Glutamatergic neuron (in vitro differentiated cells): Measurements from ENCODE around the gene BEST1. TPM values are rescaled to one million over a fixed set of nuclear protein-coding genes. Genes with fewer than 3 reads are reported as not detected.
"Not testable (repeated sequence)": the region's sequence is repeated elsewhere in the genome, so short reads cannot be mapped to it uniquely, and the experiment has no call there.

Source experiments
- DNase-seq: peaks from one replicate; pipeline ENCODE4 v3.0.0; 2022
- H3K27ac Mint-ChIP-seq: one replicate; pipeline ENCODE4 v1.8.0; 2020; ENCODE audit warnings: mild to moderate bottlenecking, mixed read lengths, inconsistent platforms; ENCODE audit not compliant: unreplicated experiment
- H3K27me3 Mint-ChIP-seq: one replicate; pipeline ENCODE4 v1.8.0; 2020; ENCODE audit warnings: mild to moderate bottlenecking, moderate library complexity, mixed read lengths, inconsistent platforms; ENCODE audit not compliant: unreplicated experiment
- H3K36me3 Mint-ChIP-seq: one replicate; pipeline ENCODE4 v1.8.0; 2020; ENCODE audit warnings: mild to moderate bottlenecking, mixed read lengths, inconsistent platforms; ENCODE audit not compliant: unreplicated experiment
- H3K4me1 Mint-ChIP-seq: one replicate; pipeline ENCODE4 v1.8.0; 2020; ENCODE audit warnings: mild to moderate bottlenecking, low read depth, mixed read lengths, inconsistent platforms; ENCODE audit not compliant: unreplicated experiment
- H3K4me3 Mint-ChIP-seq: one replicate; pipeline ENCODE4 v1.8.0; 2020; ENCODE audit warnings: mild to moderate bottlenecking, mixed read lengths, inconsistent platforms; ENCODE audit not compliant: unreplicated experiment
- H3K9me3 Mint-ChIP-seq: one replicate; pipeline ENCODE4 v1.8.0; 2020; ENCODE audit warnings: mild to moderate bottlenecking, moderate library complexity, mixed read lengths, inconsistent platforms; ENCODE audit not compliant: unreplicated experiment
- CTCF ChIP-seq: fragments of 200-600 bp; sonication (generic); IDR thresholded peaks from one replicate; pipeline ENCODE4 v1.5.0; 2021; ENCODE audit not compliant: partially characterized antibody, unreplicated experiment
- total RNA-seq: library from RNA; stranded (reverse); fragmentation: NEBNext Ultra II Directional; extraction: Animal tissue kit (Norgen Biotek cat#: 25700); gene quantifications from one replicate; pipeline ENCODE4 v1.2.1, GENCODE V29; 2021; ENCODE audit not compliant: unreplicated experiment

Gene BEST1
- total RNA-seq, 1 donor from 2014 or later: 4.6 TPM

GRCh38 chr11:61964058-61964665, 14.0 kb downstream of the BEST1 start:
- Mint-ChIP-seq H3K36me3 (peaks cover 13% of the 10 kb centered on the region), H3K9me3 (peaks cover 10% of the 10 kb centered on the region), H3K4me1 (peaks cover 8% of the 10 kb centered on the region), H3K27ac (no peak overlapping the region), H3K27me3 (peaks cover 9% of the 10 kb centered on the region), H3K4me3 (no peak overlapping the region)
- TF ChIP-seq CTCF: no peak
- no peak for DNase-seq

- not testable (repeated sequence) for DNase-seq, H3K27ac Mint-ChIP-seq, H3K4me1 Mint-ChIP-seq, H3K27me3 Mint-ChIP-seq
- H3K9me3 Mint-ChIP-seq: peaks cover 10% of the 10 kb centered on the region
- peaks cover 13% of the 10 kb centered on the region for H3K36me3 Mint-ChIP-seq
- peak overlapping the region; percentile 98 for H3K4me3 Mint-ChIP-seq
These were observed 14.6 kb downstream of the BEST1 start for GRCh38 chr11:61964666-61965271.

- peaks cover 8% of the 10 kb centered on the region for H3K27me3 Mint-ChIP-seq
- no peak for DNase-seq
- no peak for TF ChIP-seq CTCF
- peaks cover 13% of the 10 kb centered on the region for H3K36me3 Mint-ChIP-seq
- H3K4me3 Mint-ChIP-seq: peak overlapping the region; percentile 98
- H3K9me3 Mint-ChIP-seq: peaks cover 8% of the 10 kb centered on the region
- H3K4me1 Mint-ChIP-seq: peaks cover 17% of the 10 kb centered on the region
- H3K27ac Mint-ChIP-seq: peak overlapping the region; percentile 73
These were observed 16.6 kb downstream of the BEST1 start for GRCh38 chr11:61966734-61967115.

- peak within 1 kb of the TSS; percentile 98 for H3K4me3 Mint-ChIP-seq
- peak; percentile 92 for DNase-seq
- H3K36me3 Mint-ChIP-seq: peaks cover 13% of the 10 kb centered on the region
- TF ChIP-seq CTCF: no peak
- H3K27ac Mint-ChIP-seq: peak within 1 kb of the TSS; percentile 96
- peaks cover 17% of the 10 kb centered on the region for H3K4me1 Mint-ChIP-seq
- peaks cover 7% of the 10 kb centered on the region for H3K27me3 Mint-ChIP-seq
- peaks cover 8% of the 10 kb centered on the region for H3K9me3 Mint-ChIP-seq
These were observed 17.2 kb downstream of the BEST1 start, which contains the start of gene FTH1 for GRCh38 chr11:61967116-61967923. TSS of gene FTH1 (minus strand) at chr11:61967634. CDS start at chr11:61967425, 209 bp downstream.

- Mint-ChIP-seq H3K4me3 (peak overlapping the region; percentile 85), H3K27me3 (peaks cover 7% of the 10 kb centered on the region), H3K4me1 (peaks cover 19% of the 10 kb centered on the region), H3K27ac (peak overlapping the region; percentile 96), H3K9me3 (peaks cover 8% of the 10 kb centered on the region), H3K36me3 (peaks cover 10% of the 10 kb centered on the region)
- peak; percentile 38 for DNase-seq
- no peak for TF ChIP-seq CTCF
These were observed 18.0 kb downstream of the BEST1 start for GRCh38 chr11:61967924-61968757.
